ENCODE measurements around the gene NONO. TPM values are rescaled to one million over a fixed set of nuclear protein-coding genes. Genes with fewer than 3 reads are reported as not detected.
"Not testable (repeated sequence)": the region's sequence is repeated elsewhere in the genome, so short reads cannot be mapped to it uniquely, and the experiment has no call there.

NONO gene
- total RNA-seq, 2 donors from 2014 or later, result 553 to 671 TPM

GRCh38 chrX:71349867-71350266, 66.4 kb downstream of the NONO start:
- not testable (repeated sequence) for H3K27me3 Mint-ChIP-seq (ENCODE audit: insufficient read depth); DNase-seq; H3K4me3 ChIP-seq (ENCODE audit: low read length); H3K4me1 ChIP-seq (ENCODE audit: control insufficient read depth, insufficient read depth, low read length); H3K9me3 ChIP-seq (ENCODE audit: control insufficient read depth, low read length); H3K4me1 Mint-ChIP-seq; H3K36me3 ChIP-seq (ENCODE audit: control insufficient read depth, insufficient read depth, low read length); H3K4me3 Mint-ChIP-seq; H3K27me3 ChIP-seq (ENCODE audit: control insufficient read depth, insufficient read depth, low read length, poor library complexity, severe bottlenecking); H3K36me3 Mint-ChIP-seq (ENCODE audit: low read depth); H3K27ac ChIP-seq (ENCODE audit: low read depth, low read length); H3K9ac ChIP-seq (ENCODE audit: extremely low read depth, low read length, poor library complexity, severe bottlenecking); H3K27ac Mint-ChIP-seq
- WGBS, 2 experiments (ENCODE audit: insufficient coverage in 1 of 2, insufficient read length in 1 of 2), result no CpG with 5 or more reads among the region's 6 CpGs
- peak; percentile 20 for TF ChIP-seq CTCF (conservative IDR thresholded peaks at IDR 0.05)
- peaks cover 42% of the 10 kb centered on the region for H3K9me3 Mint-ChIP-seq

Other genes starting within 250 kb of the NONO start
- 10 to 100 TPM; 50.3 to 51.0 TPM for gene SNX12, start 215.3 kb upstream of the NONO start, total RNA-seq
- gene FOXO4, start 187.8 kb upstream of the NONO start, total RNA-seq, result 10 to 100 TPM; 14.6 to 17.5 TPM
- not detected for gene CXorf65, start 176.9 kb upstream of the NONO start, total RNA-seq
- gene IL2RG, start 172.1 kb upstream of the NONO start, total RNA-seq, result not detected
- 10 to 100 TPM; 57.8 to 60.8 TPM for gene MED12, start 165.0 kb upstream of the NONO start, total RNA-seq
- 1 to 10 TPM; 1.3 to 3.0 TPM for gene NLGN3, start 138.8 kb upstream of the NONO start, total RNA-seq
- gene GJB1, start 60.4 kb upstream of the NONO start, total RNA-seq, result 1 to 10 TPM in 1 of 2 donors, under 1 TPM in 1; 0.91 to 1.4 TPM
- 10 to 100 TPM; 91.0 to 91.8 TPM for gene ZMYM3, start 29.5 kb upstream of the NONO start, total RNA-seq
- 1 to 10 TPM; 4.1 to 6.1 TPM for gene ITGB1BP2, start 18.1 kb downstream of the NONO start, total RNA-seq
- 10 to 100 TPM; 43.1 to 44.9 TPM for gene TAF1, start 82.7 kb downstream of the NONO start, total RNA-seq
- 100 to 1,000 TPM; 114 to 153 TPM for gene OGT, start 249.5 kb downstream of the NONO start, total RNA-seq